AG10803 (cell line): Measurements from ENCODE around the gene CLTB.

Source experiments
- DNase-seq: peaks from one replicate; pipeline ENCODE4 v3.0.0; 2010; ENCODE audit warnings: low read depth
- H3K4me3 ChIP-seq: 2 replicates; pipeline ENCODE4 v1.5.1; 2011; ENCODE audit warnings: mild to moderate bottlenecking, low read length, control low read depth
- TF ChIP-seq, protein P1 (sequence below): conservative IDR thresholded peaks from 2 replicates; pipeline ENCODE4 v1.5.1; 2011; ENCODE audit warnings: mild to moderate bottlenecking, low read length, control low read depth, inconsistent platforms

Gene CLTB

DNA sequence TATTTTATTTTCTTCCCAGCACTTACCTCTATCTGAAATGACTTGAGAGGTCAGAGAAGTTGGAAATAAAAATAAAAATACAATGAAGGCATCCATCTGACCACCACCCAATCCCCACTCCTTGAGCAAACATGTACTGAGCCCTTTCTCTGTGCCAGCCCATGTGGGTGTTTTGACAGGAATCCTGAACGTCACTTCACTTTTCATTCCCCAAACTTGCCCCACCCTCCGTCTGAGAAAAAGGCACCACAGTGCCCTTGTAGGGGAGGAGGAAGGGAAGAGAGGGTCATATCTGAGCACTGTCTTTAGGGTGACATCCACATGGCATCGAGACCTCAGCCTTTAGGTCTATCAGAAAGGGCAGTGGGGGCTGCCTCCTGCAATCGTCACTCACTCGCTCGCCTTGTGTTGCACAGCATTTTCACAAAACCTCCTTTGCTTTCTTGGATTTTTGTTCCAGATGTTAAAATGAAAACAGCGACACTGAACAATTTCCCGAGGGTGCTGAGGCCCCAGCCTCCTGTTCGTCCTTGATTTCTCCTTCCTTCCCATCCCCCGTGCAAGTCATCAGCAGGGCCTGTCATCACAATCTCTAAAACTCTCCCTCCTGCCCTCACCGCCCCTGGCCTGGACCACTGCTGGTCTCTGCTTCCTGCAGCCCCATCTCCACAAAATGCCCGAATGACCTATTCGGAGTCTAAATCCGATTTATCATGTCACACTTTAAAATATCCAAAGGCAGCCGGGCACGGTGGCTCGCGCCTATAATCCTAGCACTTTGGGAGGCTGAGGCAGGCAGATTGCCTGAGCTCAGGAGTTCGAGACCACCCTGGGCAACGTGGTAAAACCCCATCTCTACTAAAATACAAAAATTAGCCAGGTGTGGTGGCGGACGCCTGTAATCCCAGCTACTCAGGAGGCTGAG, 14.8 kb downstream of the CLTB start:
- TF ChIP-seq, protein P1, sequence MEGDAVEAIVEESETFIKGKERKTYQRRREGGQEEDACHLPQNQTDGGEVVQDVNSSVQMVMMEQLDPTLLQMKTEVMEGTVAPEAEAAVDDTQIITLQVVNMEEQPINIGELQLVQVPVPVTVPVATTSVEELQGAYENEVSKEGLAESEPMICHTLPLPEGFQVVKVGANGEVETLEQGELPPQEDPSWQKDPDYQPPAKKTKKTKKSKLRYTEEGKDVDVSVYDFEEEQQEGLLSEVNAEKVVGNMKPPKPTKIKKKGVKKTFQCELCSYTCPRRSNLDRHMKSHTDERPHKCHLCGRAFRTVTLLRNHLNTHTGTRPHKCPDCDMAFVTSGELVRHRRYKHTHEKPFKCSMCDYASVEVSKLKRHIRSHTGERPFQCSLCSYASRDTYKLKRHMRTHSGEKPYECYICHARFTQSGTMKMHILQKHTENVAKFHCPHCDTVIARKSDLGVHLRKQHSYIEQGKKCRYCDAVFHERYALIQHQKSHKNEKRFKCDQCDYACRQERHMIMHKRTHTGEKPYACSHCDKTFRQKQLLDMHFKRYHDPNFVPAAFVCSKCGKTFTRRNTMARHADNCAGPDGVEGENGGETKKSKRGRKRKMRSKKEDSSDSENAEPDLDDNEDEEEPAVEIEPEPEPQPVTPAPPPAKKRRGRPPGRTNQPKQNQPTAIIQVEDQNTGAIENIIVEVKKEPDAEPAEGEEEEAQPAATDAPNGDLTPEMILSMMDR = no peak
- no peak for DNase-seq
- no peak overlapping the region for H3K4me3 ChIP-seq

DNA sequence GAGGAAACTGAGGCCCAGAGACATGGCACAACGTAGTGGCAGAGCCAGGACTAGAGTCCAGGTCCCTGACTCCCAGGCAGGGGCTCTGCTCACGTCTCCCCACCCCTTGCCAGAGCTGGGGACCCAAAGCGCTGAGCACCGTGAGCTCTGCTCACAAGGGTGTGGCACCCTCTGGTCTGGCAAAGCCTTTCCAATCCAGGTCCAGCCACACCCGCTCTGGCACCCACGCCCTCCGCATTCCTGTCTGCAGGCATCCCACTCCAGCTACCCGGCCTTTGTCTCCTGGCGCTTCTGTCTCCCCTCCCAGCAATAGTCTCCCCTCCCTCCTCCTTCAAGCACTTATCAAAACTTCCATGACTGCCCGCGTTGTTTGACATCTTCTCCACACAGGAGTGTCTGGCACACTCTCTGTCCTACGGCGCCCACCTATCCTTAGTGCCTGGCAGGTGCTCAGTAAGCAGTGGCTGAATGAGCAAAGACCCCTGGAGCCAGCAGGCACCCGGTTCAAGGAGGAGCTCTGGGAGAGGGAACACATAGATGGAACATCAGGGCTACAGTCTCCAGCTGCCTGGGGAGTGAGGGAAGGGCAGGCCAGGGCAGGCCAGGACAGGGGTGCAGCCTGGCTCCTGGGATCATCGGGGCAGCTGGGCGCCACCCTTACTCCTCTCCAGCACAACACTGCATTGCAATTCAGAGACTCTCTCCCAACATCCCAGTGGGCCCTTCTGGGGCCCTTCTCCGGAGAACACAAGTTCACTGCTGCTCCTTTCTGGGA, 15.8 kb downstream of the CLTB start:
- no peak for DNase-seq
- TF ChIP-seq, protein P1 = no peak
- no peak overlapping the region for H3K4me3 ChIP-seq

DNA sequence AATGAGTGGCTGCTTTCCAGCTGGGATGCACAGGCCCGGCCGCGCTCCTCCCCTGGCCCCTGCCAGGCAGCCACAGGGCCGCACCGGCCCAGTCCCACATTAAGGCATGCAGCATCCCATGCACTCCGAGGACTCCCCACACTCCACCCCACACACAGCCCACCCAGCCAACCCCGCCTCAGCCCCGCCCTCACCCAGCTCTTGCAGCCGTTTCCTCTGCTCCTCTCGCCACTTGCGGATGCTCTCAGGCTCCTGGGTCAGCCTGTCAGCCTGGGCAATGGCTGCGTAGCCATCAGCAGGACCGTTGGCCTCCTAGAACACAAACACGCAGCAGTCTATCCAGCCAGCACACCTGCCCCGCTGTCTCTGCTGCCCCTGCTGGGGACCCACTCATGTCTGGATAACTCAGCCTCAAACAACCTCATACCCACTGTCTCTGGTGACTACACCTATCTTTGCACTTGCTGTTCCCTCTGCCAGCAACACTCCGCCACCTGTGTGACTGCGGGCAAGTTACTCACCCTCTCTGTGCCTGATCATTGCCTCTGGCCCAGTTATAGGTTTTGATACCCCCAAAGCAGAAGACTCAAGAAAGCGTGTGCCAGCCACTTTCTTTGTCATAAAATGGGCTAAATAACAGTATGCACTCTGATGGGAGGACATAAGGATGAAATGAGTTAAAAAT, 18.5 kb downstream of the CLTB start:
- TF ChIP-seq, protein P1 = no peak
- H3K4me3 ChIP-seq = no peak overlapping the region
- DNase-seq = no peak

DNA sequence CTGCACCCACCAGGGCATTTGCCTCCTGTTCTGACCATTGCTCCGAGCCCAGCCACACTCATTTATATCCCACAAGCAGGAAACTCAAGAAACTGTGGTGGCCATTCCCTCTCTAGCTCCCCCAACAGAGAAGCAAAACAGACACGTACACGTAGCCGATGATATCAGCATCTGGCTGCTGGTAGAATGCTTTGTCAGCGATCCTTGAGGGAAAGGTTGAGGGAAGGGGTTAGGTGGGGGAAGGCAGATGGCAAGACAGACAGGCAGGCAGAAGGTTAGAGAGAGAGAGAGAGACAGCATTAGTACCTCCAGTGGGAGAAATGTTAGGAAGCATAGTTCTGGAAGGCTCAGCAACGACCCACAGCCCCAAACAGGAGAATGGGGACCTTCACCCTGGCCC, 20.0 kb downstream of the CLTB start:
- H3K4me3 ChIP-seq = no peak overlapping the region
- TF ChIP-seq, protein P1 = no peak
- no peak for DNase-seq

DNA sequence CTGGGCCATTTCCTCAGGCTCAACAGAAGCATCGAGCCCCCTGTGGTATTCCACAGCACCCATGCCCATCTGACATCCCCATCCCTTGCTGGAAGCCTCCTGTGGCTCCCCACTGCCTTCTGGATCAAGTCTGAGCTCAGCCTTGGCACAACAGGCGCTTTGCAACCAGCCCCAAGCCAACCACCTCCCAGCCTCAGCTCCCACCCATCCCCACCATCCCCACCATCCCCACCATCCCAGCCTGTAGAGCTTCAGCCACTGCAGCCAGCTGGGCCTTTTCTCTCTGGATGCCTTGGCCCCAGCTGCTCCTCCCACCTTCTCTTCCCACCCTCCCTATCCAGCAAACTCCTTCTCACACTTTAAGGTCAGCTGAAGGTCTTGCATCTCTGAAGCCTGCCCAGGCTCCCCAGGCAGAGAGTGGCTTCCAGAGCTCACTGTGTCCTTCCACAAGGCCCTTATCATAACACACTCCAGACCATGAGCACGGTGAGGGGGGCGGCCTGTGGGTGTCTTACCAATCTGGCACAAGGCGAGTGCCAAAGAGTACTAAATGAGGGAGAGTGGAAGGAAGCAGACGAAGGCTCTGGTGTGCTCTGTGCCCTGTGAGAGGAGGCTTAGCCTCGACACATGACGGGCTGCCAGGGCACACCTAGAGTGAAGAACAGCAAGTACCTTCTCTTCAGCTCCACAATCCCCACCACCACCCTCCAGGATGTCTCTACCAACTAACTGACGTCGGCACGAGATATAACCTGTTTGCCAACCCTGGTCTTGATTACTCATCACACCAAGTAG, 21.3 kb downstream of the CLTB start:
- no peak overlapping the region for H3K4me3 ChIP-seq
- DNase-seq = no peak
- TF ChIP-seq, protein P1 = no peak

DNA sequence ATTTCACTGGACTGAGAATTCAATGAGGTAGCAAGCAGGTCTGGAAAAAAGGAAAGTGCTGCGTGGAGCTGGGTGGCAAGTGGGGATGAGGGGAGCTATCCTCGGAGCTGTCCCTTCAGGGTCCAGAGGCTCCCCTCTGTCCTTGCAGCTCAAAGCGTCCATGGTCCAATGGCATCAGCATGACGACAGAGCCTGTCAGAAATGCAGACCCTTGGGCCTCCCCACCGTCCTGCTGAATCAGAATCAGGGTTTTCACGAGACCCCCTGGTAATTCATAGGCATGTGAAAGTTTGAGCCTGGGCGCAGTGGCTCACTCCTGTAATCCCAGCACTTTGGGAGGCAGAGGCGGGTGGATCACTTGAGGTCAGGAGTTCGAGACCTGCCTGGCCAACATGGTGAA, 22.2 kb downstream of the CLTB start:
- TF ChIP-seq, protein P1 = no peak
- DNase-seq = no peak
- H3K4me3 ChIP-seq = no peak overlapping the region
